Measurements from ENCODE around the gene OR10H2. TPM values are rescaled to one million over a fixed set of nuclear protein-coding genes. Genes with fewer than 3 reads are reported as not detected.

Gene OR10H2
- total and polyA plus RNA-seq, 2 of the 8 experiments (the other 6 are each of a cell fraction or from before 2014, with no cell fraction given) = not detected

DNA sequence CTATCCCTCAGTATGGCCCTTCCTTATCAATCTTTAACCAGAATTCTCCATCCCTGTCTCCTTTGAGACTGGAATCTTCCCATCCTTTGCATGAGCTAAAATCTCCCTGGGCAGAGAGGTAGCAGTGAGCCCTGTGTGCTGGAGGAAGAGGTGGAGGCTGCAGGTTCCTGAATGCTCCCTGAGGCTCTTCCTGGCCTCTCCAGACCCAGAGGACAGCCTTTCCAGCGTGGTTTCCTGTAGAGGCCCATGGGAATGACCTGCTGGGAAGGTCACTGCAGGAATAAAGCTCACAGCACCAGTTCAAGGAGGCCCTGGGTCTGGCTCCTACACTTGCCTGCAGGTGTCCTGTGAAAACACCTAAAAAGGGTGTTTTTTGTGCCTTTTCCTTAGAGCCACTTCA is 4.6 kb downstream of the OR10H2 start (continued):
- TF ChIP-seq RFX5 (IDR thresholded peaks at IDR 0.05; ENCODE audit: borderline replicate concordance, low read depth, low read length) (no peak), SP4 (IDR thresholded peaks at IDR 0.05; ENCODE audit: low read length) (no peak), RBBP5 (IDR thresholded peaks at IDR 0.05; ENCODE audit: borderline replicate concordance, low read depth, low read length) (no peak), ZNF274 (IDR thresholded peaks at IDR 0.05; ENCODE audit: borderline replicate concordance, extremely low read depth, low read length) (no peak), CHD1 (IDR thresholded peaks at IDR 0.05; ENCODE audit: low read depth, low read length) (no peak), ATF2 (IDR thresholded peaks at IDR 0.05; ENCODE audit: low read length) (no peak)

Data from H1 (cell line).